Measurements from ENCODE around the gene LATS2.
"Not testable (repeated sequence)": the region's sequence is repeated elsewhere in the genome, so short reads cannot be mapped to it uniquely, and the experiment has no call there.

Gene LATS2

DNA sequence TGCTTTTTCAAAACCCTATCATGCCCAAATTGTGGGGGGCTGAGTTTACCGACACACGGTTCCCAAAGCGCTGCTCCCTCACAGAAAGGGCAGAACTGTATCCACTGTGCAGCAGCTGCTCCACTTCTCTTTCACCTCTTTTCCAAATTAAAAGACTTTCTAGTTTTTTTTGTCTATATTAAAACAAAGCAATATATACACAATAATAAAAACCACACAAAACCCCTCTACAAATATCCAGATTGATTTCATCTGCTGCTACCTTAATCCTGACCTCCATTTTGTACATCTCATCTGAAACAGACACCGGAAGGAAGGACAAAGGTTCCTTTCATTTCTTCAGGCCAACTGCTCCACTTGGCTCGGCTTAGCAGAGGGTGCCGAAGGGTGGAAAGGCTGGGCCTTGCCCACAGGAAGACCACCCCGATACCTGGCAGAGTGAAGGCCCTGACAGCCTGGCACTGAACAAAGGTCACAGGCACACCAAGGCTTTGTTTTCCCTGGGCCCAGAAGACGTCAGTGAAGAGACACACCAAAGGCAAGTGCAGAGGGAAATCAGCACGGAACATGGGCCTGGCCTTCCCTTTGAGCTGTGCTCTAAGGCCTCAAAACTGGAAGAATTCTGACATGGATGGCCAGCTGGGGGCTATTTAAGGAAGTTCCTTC is 71.6 kb downstream of the LATS2 start:
- no peak for DNase-seq

GRCh38 chr13:20988909-20989655 is 72.3 kb downstream of the LATS2 start:
- no peak for DNase-seq

DNA sequence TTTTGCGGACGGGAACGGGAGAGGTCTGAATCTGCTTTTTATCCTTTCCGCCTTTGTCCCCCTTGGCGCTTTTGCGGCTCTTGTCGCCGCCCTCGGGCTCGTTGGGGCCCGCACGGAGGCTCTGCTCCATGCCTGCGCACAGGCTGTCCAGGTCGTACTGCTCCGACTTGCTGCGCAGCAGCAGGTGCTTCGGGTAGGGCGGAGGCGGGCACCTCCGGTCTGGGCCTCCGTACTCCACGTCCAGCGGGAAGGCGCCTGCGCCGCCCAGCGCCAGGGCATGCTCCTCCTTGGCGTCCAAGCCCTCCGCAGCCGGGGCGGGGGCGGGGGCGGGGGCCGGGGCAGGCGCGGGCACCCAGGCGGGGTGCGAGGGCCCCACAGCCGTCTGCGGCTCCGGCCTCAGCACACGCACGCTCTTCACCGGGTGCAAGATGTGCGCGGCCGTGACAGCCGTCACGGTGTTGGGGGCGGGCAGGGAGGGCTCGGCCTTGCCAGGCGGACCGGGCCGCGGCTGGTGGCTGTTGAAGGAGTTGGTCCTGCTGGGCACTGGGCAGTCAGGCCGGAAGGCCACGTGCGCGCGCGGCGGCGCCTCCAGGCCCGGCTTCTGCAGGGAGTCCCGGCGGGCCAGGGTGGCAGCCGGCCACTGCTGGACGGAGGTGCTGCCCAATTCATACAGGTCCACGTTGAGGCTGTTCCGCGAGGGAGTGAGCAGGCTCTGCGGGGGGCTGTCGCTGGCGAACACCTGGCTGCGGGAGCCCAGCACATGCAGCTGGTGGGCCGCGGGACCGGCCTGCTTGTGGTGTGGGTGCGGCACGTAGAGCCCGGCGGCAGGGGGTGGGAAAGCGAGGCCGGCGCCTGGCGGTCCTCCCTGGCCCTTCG is 73.1 kb downstream of the LATS2 start:
- no peak for DNase-seq

DNA sequence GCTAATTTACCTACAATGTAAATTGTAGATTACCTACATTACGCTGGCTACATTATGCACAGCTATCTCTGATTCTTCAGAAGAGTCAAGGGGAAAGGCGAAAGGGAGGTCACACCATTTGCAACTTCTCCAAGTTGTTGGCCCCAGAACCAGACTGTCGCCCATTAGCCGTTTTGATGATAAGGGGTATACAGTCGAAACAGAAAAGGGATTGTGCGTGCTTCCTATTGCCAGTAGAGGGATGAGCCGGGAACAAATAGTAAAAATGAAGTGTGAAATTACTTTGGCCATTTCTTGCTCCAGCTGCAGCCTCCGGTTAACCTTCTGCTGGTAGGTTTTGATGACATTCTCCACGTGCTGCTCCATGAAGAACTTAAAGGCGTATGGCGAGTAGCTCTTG is 73.8 kb downstream of the LATS2 start:
- no peak for DNase-seq

DNA sequence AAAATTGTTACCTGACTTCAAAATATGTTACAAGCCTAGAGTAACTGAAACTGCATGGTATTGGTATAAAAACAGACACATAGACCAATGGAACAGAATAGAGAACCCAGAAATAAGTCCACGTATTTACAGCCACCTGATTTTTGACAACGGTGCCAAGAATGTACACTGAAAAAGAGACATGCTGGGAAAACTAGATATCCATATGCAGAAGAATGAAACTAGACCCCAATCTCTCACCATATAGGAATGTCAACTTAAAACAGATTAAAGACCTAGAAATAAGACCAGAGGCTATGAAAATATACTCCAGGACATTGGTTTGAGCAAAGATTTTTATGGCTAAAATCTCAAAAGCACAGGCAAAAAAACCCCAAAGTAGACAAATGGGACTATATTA is 76.5 kb downstream of the LATS2 start:
- DNase-seq = no peak

GRCh38 chr13:20983386-20983785 is 78.0 kb downstream of the LATS2 start:
- no peak for DNase-seq

DNA sequence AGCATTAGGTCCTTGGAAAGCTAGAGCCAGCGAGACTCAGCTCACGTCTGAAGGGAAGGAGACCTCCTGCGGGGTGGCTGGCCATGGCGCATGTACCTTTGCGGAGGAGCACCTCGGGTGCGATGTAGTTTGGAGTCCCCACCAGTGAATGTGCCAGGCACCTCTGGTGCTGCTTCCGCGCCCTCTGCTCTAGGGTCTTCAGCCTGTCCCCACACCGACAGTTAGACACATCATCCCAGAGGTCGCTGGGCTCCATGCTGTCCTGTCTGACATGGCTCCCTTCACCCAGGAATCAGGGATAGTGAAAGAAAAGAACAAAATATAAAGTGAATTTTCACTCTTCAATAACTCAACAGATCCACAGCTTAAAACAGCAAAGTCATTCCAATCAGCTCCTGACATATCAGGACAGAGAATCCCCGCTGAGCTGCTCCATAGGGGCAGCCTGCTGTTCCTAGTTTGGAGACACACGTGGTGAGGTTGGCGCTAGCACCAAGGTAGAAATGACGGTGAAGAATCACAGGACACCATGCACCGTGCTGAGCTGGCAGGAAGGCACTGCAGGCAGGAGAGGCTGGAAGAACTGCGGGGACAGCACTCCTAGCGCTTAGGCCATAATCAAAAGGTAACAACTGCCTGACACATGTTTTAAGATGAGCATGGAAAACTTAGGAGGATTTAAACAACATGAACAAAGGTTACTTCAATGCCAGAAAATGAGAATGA is 79.9 kb downstream of the LATS2 start:
- DNase-seq = no peak

GRCh38 chr13:20980899-20981298 is 80.5 kb downstream of the LATS2 start:
- DNase-seq = no peak

DNA sequence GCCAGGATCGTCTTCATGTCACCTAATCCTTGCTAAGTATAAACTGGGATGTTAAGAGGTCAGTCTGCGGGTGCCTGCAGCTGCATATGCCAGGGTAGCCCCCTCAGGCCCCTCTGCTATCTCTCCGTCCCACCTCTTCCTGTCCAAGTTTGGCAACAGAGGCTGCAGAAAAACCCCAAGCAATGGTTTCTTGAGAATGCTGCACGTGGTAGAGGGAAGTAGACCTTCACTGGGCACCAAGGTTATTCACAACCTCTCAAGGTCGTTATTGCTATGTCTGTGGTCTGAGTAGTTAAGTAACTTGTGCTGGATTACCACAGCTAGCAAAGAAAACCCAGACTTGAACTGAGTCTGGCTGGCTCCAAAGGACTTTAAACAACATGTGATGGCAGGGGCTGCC is 81.0 kb downstream of the LATS2 start:
- no peak for DNase-seq

DNA sequence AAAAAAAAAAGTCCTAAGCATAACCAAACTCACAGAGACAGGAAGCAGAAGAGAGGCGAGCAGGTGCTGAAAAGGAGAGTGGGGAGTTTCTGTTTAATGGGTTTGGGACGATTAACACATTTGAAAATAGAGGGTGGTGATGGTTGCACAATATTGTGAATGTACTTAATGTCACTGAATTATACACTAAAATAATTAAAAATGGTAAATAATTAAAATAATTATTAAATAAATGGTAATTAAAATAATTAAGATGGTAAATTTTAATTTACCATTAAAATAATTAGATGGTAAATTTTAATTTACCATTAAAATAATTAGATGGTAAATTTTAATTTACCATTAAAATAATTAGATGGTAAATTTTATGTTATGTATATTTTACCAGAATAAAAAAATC is 84.0 kb downstream of the LATS2 start:
- DNase-seq = no peak

- DNase-seq = no peak
These were observed 86.3 kb downstream of the LATS2 start for GRCh38 chr13:20974981-20975585.

- no peak for DNase-seq
These were observed 87.4 kb downstream of the LATS2 start for GRCh38 chr13:20973886-20974425.

DNA sequence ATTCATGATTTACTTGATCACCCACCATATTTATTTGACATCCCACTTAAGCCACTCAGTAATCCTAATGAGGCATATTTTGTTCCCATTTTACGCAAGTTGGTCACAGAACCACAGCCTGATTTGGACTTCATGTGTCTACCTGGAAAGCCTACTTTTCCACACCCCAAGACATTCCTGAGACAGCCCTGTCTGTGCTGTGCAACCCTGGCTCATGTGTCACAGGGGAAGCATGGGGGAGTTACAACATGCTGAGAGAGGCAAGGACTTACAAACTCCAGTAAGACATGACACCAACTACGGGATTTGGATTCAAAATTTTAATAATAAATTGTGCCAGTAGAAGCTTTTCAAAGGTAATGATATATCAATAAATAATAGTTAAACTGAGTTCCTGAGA is 88.7 kb downstream of the LATS2 start:
- no peak for DNase-seq

- no peak for DNase-seq
These were observed 92.2 kb downstream of the LATS2 start for GRCh38 chr13:20969182-20969581.

- no peak for DNase-seq
These were observed 92.6 kb downstream of the LATS2 start for GRCh38 chr13:20968745-20969144.

- DNase-seq = no peak
These were observed 94.0 kb downstream of the LATS2 start for GRCh38 chr13:20967340-20967739.

DNA sequence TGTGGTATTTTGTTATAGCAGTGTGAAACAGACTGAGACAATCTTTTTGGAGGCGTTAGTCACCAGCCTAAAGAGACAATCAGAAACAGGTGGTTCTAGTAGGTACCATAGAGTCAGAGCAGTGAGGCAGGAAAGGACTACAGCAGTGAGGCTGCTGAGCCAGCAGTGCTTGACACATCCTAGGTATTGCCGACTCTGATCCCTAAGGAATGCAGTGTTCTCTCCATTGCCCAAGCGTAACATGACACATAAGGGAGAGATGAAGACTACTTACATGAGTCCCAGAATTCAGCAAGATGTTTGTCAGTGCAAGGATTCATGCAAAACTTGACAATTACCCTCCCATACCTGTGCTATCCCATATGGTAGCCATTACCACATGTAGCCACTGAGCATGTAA is 96.5 kb downstream of the LATS2 start:
- no peak for DNase-seq

GRCh38 chr13:20961663-20962062 is 99.7 kb downstream of the LATS2 start:
- DNase-seq = not testable (repeated sequence)

GRCh38 chr13:20960663-20961309 is 100.6 kb downstream of the LATS2 start:
- no peak for DNase-seq

DNA sequence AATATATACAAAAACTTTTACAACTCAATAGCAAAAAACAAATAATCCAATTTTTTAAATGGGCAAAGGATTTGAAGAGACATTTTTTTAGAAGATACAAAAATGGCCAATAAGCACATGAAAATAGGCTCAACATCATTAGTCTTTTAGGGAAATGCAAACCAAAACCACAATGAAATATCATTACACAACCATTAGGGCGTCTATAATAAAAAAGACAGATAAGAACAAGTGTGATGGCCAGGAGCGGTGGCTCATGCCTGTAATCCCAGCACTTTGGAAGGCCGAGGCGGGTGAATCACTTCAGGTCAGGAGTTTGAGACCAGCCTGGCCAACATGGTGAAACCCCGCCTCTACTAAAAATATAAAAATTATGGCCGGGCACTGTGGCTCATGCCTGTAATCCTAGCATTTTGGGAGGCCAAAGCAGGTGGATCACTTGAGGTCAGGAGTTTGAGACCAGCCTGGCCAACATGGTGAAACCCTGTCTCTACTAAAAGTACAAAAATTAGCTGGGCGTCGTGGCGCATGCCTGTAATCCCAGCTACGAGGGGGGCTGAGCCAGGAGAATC is 104.3 kb downstream of the LATS2 start:
- DNase-seq = not testable (repeated sequence)

DNA sequence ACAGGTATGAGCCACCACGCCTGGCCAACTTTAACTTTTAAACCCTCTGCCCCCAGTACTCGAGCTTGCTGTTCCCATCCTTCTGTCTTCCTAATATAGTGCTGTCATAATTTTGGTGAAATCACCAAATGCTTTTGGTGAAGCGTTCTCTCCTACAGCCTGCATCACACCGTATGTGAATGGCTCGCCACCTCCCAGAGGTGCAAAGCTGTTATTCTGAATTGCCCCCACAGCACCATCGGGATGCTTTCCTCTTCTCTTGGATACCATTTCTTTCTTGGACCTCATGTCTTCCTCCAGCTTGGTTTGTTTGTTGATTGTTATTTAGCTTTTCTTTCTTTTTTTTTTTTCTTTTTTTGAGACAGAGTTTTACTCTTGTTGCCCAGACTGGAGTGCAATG is 105.9 kb downstream of the LATS2 start:
- DNase-seq = no peak
